ENCODE data around the gene NKAIN1. TPM values are rescaled to one million over a fixed set of nuclear protein-coding genes. Genes with fewer than 3 reads are reported as not detected.
A peak's percentile ranks its signal among the peaks of the same experiment; 100 is the strongest.
"Not testable (repeated sequence)": the region's sequence is repeated elsewhere in the genome, so short reads cannot be mapped to it uniquely, and the experiment has no call there.

The NKAIN1 gene
- total RNA-seq, 2 donors from 2014 or later: not detected

- H3K27me3 ChIP-seq: no peaks in the 10 kb centered on the region
- H3K27ac ChIP-seq: no peak overlapping the region
- H3K9me3 ChIP-seq: no peaks in the 10 kb centered on the region
- H3K4me1 ChIP-seq: peaks cover 0 to 14% of the 10 kb centered on the region in 2 donors
- peak; percentile 78 for DNase-seq (ENCODE audit: low spot score)
- TF ChIP-seq CTCF (IDR thresholded peaks at IDR 0.05): peak in 1 of 2 donors; percentile 46
- H3K36me3 ChIP-seq: no peaks in the 10 kb centered on the region
- H3K4me3 ChIP-seq: peak overlapping the region; percentile 3 to 36
Observed at GRCh38 chr1:31182352-31182751, 57.3 kb downstream of the NKAIN1 start.

GRCh38 chr1:31181515-31182343 lies 58.0 kb downstream of the NKAIN1 start:
- H3K4me1 ChIP-seq: peaks cover 0 to 14% of the 10 kb centered on the region in 2 donors
- DNase-seq (ENCODE audit: low spot score): no peak
- peak overlapping the region; percentile 3 to 36 for H3K4me3 ChIP-seq
- no peaks in the 10 kb centered on the region for H3K9me3 ChIP-seq
- H3K27ac ChIP-seq: no peak overlapping the region
- no peaks in the 10 kb centered on the region for H3K27me3 ChIP-seq
- TF ChIP-seq CTCF (IDR thresholded peaks at IDR 0.05): peak; percentile 75 to 86
- H3K36me3 ChIP-seq: no peaks in the 10 kb centered on the region

GRCh38 chr1:31180338-31180737 lies 59.3 kb downstream of the NKAIN1 start:
- no peaks in the 10 kb centered on the region for H3K9me3 ChIP-seq

GRCh38 chr1:31176291-31176690 lies 63.4 kb downstream of the NKAIN1 start:
- H3K27ac ChIP-seq; H3K9me3 ChIP-seq; H3K4me1 ChIP-seq; DNase-seq (ENCODE audit: low spot score); H3K27me3 ChIP-seq; H3K4me3 ChIP-seq; H3K36me3 ChIP-seq: not testable (repeated sequence)

More at GRCh38 chr1:31180338-31180737, 59.3 kb downstream of the NKAIN1 start:
- TF ChIP-seq CTCF (IDR thresholded peaks at IDR 0.05): no peak
- DNase-seq (ENCODE audit: low spot score): no peak
- peaks cover 0 to 14% of the 10 kb centered on the region in 2 donors for H3K4me1 ChIP-seq
- no peaks in the 10 kb centered on the region for H3K27me3 ChIP-seq
- no peaks in the 10 kb centered on the region for H3K36me3 ChIP-seq
- H3K4me3 ChIP-seq: no peak overlapping the region
- no peak overlapping the region for H3K27ac ChIP-seq

GRCh38 chr1:31170486-31170735 lies 69.3 kb downstream of the NKAIN1 start:
- H3K9me3 ChIP-seq: no peaks in the 10 kb centered on the region
- H3K36me3 ChIP-seq: no peaks in the 10 kb centered on the region
- no peaks in the 10 kb centered on the region for H3K27me3 ChIP-seq
- peak overlapping the region in 1 of 2 donors; percentile 59 for H3K27ac ChIP-seq
- H3K4me3 ChIP-seq: no peak overlapping the region
- no peak for TF ChIP-seq CTCF (IDR thresholded peaks at IDR 0.05)
- H3K4me1 ChIP-seq: no peaks in the 10 kb centered on the region
- DNase-seq (ENCODE audit: low spot score): no peak

- no peak for TF ChIP-seq CTCF (IDR thresholded peaks at IDR 0.05)
- Histone ChIP-seq H3K4me1 (peaks cover 0 to 6% of the 10 kb centered on the region in 2 donors), H3K36me3 (no peaks in the 10 kb centered on the region), H3K9me3 (no peaks in the 10 kb centered on the region), H3K4me3 (no peak overlapping the region), H3K27me3 (no peaks in the 10 kb centered on the region), H3K27ac (no peak overlapping the region)
- DNase-seq (ENCODE audit: low spot score): no peak
Observed at GRCh38 chr1:31166462-31166861, 73.2 kb downstream of the NKAIN1 start.
